ACHN (cell line): Measurements from ENCODE around the gene RAB29.
A peak's percentile ranks its signal among the peaks of the same experiment; 100 is the strongest.
"Not testable (repeated sequence)": the region's sequence is repeated elsewhere in the genome, so short reads cannot be mapped to it uniquely, and the experiment has no call there.

Experiments used
- DNase-seq: peaks from one replicate; pipeline ENCODE4 v3.0.0-alpha.2; 2015
- in situ Hi-C: cut with HindIII; loops from 2 replicates; pipeline ENCODE4 v1.10.0; 2017; ENCODE audit warnings: low sequenced_read_pairs, low pct_ligation_motif_present, low pct_unique_long_range_greater_than_20kb

RAB29 gene, protein sequence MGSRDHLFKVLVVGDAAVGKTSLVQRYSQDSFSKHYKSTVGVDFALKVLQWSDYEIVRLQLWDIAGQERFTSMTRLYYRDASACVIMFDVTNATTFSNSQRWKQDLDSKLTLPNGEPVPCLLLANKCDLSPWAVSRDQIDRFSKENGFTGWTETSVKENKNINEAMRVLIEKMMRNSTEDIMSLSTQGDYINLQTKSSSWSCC

GRCh38 chr1:205775015-205775716 lies at the start of gene RAB29:
TSS of gene RAB29 (minus strand) at chr1:205775482. CDS start at chr1:205774956, 526 bp downstream.
- in situ Hi-C loops = no loop called here
- DNase-seq = peak; percentile 82

DNA sequence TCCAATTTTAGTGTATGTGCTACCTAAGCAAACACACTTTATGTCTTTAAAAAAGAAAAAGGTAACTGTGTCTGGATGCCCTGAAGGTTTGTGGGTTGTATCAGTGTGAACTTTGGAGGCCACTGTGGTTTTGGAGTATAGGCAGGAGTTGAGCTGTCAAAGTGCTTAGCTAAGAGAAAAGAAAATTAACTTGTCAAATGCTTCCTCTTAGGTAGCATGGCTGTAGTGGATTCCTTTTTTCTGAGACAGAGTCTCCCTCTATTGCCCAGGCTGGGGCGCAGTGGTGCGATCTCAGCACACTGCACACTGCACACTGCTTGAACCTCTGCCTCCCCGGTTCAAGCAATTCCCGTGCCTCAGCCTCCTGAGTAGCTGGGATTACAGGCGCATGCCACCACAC lies 48.9 kb upstream of the RAB29 start:
- no peak for DNase-seq

GRCh38 chr1:205823260-205823659 lies 48.0 kb upstream of the RAB29 start:
- in situ Hi-C loops, DNase-seq: not testable (repeated sequence)

More for the DNA sequence above, 48.9 kb upstream of the RAB29 start:
- in situ Hi-C loops = no loop called here

GRCh38 chr1:205822397-205822796 lies 47.1 kb upstream of the RAB29 start:
- in situ Hi-C loops = no loop called here
- no peak for DNase-seq

GRCh38 chr1:205817988-205818387 lies 42.7 kb upstream of the RAB29 start:
- in situ Hi-C loops = no loop called here
- DNase-seq = no peak

DNA sequence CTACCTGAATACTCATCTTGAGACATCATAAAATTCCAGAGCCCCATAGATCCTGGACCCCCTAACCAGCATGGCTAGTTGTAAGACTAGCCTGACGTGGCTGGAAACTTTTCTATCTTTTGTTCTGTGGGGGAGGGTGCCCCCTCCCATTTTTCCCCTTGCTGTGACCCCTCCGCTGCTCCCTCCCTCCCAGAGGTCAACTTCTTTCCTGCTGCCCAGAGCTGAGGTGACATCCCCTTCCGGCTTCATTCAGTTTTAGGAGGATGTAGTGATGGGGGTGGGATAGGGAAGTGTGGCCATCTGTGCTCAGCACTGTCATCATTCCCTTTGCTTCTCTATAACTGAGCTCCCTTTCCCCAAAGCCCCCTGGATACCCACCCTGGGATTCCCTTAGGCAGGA lies 42.1 kb upstream of the RAB29 start:
- DNase-seq = no peak
- in situ Hi-C loops = no loop called here

GRCh38 chr1:205813755-205814058 lies 38.4 kb upstream of the RAB29 start:
- DNase-seq = no peak
- in situ Hi-C loops = no loop called here

- in situ Hi-C loops = no loop called here
- DNase-seq = peak; percentile 93
Measured at GRCh38 chr1:205812878-205813754, 37.8 kb upstream of the RAB29 start, which contains the start of gene SLC41A1. TSS of gene SLC41A1 (minus strand) at chr1:205813198. CDS start at chr1:205810441, 2,757 bp downstream.

DNA sequence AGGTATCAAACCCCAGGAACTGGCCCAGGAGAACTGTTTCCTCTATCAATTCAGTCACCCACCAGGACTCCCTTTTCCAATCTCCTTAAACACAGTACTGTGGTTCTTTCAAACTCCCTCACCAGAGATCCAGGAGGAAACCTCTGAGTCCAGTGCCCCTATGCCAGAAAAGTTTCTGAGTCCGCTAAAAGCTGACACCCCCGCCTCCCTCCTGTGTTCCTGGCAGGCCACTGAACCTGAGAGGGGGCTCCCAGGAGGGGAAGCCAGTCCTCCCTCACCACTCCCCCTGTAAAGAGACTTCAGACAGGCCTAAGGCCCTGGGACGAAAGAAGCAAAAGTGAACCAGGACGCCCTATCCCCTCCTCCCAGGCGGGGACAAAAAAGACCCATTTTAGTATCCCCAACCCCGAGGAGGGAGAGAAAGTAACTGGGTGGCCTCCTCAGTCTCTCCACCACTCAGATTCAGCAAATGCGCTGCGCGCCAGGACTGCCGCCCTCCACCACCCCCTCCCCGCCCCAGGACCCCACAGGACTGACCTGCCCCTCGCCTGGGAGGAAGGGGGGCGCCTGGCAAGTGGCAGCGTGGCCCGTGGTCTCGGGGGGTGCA lies 37.1 kb upstream of the RAB29 start:
- DNase-seq = peak; percentile 33

DNA sequence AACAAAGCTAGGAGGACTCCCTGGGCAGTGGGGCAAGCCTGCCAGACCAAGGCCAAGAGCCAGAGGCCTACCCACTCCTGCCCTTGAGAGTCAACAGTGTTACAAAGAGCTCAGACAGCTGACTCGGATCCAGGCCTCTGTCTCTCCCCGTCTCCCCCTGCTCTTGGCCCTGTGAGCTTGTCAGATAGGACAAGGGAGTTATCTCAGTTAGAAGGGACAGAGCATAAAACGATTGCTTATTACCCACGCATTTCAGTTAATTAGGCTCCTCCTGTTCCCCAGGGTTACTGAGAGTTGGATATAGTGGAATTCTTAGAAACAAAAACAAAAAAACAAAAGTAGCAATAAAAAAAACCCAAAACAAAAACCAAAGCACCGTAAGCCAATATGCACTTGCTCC lies 36.4 kb upstream of the RAB29 start:
- in situ Hi-C loops = no loop called here
- DNase-seq = no peak

More for the DNA sequence above, 37.1 kb upstream of the RAB29 start:
- in situ Hi-C loops = no loop called here

DNA sequence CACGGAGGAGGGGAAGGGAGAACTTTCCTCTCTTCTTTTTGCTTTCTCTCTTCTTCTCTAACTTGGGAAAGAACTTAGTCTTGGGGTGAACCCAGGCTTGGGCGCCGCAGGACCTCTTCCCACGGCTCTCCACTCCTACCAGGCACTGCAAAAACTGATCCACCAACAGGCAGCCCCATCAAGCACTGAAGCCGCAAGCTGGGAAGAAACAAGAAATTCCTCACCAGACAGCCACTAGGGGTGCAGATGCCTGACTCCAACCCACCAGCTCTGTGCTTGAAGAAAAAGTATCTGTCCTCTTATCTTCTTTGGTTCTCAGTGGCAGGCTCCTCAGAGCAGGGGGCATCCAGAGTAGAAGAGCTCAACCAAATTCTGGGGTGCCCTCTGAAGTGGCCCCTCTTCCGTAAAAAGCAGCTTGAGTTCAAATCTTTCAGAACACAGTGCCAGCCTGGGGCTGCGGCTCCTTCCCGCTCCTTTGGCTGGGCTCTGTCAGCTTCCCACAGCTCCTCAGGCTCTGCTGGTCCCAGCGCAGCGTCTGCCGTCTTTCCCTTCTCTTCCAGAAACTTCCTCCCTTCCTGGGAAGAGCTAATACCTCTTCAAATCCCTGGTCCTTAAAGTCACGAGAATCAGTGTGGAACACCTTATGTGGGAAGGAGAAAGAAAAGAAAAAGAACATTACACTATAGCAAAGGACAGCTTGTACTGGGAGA lies 35.3 kb upstream of the RAB29 start:
- no peak for DNase-seq
- in situ Hi-C loops = no loop called here

GRCh38 chr1:205809942-205810345 lies 34.7 kb upstream of the RAB29 start:
- in situ Hi-C loops = no loop called here
- no peak for DNase-seq

DNA sequence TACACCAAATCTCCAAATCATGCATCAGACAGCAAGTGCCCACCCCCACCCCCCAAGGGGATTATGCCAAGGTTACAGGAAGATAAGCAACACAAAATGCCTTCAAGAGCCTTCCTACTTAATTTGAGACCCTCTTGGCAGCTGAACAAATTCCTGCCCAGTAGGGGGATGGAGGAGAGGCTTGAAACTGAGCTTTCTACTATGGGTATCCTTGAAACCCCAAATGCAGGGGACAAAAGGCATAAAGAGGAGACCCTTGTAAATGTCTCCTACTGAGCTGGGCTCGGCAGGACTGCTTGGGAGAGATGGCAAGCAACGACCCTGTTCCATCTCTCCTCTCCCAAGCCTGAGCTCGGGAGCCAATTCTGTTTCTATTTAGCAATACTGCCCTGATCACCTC lies 34.2 kb upstream of the RAB29 start:
- no peak for DNase-seq
- in situ Hi-C loops = no loop called here

DNA sequence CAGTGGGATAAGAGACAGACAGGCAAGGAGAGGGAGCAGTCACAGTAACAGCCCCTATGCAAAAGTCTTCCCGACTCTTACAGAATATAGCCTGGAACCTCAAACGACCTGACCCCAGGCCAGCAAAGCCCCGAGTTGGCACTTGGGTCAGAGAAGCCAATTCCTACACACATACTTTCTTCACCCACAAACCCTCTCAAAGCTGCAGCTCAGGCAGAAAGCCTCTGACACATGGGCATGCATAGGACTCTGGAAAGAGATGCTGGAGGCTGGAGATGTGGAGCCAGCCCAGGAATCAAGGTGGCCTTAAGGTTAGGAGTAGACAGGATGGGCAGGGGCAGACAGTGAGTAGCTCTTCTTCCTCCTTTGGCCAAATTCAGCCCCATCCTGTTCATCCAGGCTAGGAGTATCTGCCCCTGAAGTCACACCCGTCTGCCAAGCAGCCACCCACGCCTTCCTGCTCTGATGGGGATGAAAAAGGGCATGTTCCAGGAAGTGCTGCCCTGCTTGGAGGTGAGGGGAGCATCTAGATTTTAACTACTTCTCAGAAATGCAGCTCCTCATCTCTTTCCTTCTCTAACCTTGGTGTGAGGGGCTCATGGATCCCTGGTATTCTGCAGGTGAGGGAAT lies 29.9 kb upstream of the RAB29 start:
- no peak for DNase-seq
- in situ Hi-C loops = no loop called here

DNA sequence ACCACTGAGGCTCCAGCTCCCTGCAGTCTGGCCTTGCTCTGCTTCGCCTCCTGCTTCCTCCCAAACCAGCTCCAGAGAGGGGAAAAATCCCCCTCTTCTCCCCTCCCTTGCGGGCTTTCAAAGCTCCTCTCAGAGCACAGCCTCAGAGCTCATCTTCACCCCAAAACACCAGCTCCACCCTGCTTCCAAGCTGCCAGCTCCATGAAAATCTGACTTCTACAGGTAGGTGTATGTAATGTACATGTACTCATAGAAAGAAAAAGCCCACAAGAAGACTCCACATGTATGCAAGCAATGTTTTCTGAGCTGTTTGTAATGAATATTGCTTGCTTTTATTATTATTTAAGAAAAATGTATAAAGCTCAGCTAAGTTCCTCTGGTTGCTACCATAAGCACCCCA lies 29.3 kb upstream of the RAB29 start:
- in situ Hi-C loops = no loop called here
- no peak for DNase-seq

- no peak for DNase-seq
- in situ Hi-C loops = no loop called here
Measured at GRCh38 chr1:205803986-205804385, 28.7 kb upstream of the RAB29 start.

DNA sequence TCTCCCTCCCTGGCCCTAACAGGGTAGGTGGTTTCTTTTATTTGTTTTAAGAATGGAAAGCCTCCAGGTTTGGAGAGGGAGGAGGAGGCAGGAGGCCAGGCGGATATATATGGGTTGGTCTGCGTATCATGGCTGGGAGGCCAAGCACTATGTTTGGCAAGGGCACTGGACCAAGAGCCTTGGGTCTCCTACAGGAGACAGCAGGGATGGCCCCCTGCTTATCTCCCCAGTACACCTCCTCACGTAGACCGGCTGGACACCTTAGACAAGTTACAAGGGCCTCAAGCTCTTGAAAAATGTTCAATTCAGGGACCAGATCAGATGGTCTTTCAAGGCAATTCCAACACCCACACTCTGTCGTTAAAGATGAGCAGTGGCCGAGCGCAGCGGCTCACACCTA lies 26.8 kb upstream of the RAB29 start:
- in situ Hi-C loops = no loop called here
- DNase-seq = no peak
